Spleen (tissue), 11 donors: ENCODE results near the gene BAK1. TPM values are rescaled to one million over a fixed set of nuclear protein-coding genes. Genes with fewer than 3 reads are reported as not detected.
"Not testable (repeated sequence)": the region's sequence is repeated elsewhere in the genome, so short reads cannot be mapped to it uniquely, and the experiment has no call there.

Source experiments
- DNase-seq: peaks from one replicate; pipeline ENCODE4 v3.0.0-alpha.2; 2020
- H3K27ac ChIP-seq, 8 donors: fragments of 200-600 bp; sonication (generic) in 7 of 8; 1 replicate in 4 of 8; 2 replicates in 4 of 8; pipeline versions ENCODE4 v1.5.0 to v1.8.0; 2016 to 2021; ENCODE audit warnings: inconsistent platforms in 4 of 8, mild to moderate bottlenecking in 4 of 8, moderate library complexity in 1 of 8
- H3K27me3 ChIP-seq, 7 donors: fragments of 200-600 bp; sonication (generic) in 6 of 7; replicated peaks in 1 of 7; 1 replicate in 4 of 7; 2 replicates in 3 of 7; pipeline versions ENCODE4 v1.5.0 to v1.8.0; 2016 to 2021; ENCODE audit warnings: inconsistent platforms in 3 of 7, mild to moderate bottlenecking in 1 of 7
- H3K36me3 ChIP-seq, 6 donors: fragments of 200-600 bp; sonication (generic) in 5 of 6; 1 replicate in 4 of 6; 2 replicates in 2 of 6; pipeline versions ENCODE4 v1.5.0 to v1.8.0; 2016 to 2021; ENCODE audit warnings: inconsistent platforms in 2 of 6
- H3K4me1 ChIP-seq, 6 donors: fragments of 200-600 bp; sonication (generic) in 5 of 6; 1 replicate in 3 of 6; 2 replicates in 3 of 6; pipeline versions ENCODE4 v1.5.0 to v1.8.0; 2016 to 2021; ENCODE audit warnings: inconsistent platforms in 3 of 6
- H3K4me3 ChIP-seq, 8 donors: fragments of 200-600 bp; sonication (generic) in 7 of 8; 1 replicate in 4 of 8; 2 replicates in 4 of 8; pipeline versions ENCODE4 v1.5.0 to v1.8.0; 2016 to 2021; ENCODE audit warnings: inconsistent platforms in 4 of 8, mild to moderate bottlenecking in 4 of 8, moderate library complexity in 2 of 8
- H3K9me3 ChIP-seq, 8 donors: fragments of 200-600 bp; sonication (generic) in 7 of 8; 1 replicate in 4 of 8; 2 replicates in 4 of 8; pipeline versions ENCODE4 v1.5.0 to v1.8.0; 2016 to 2021; ENCODE audit warnings: inconsistent platforms in 4 of 8
- POLR2A ChIP-seq, 3 donors: fragments of 450-650 bp; IDR thresholded peaks; one replicate each; pipeline ENCODE4 v1.5.1; 2017; ENCODE audit warnings: antibody characterized with exemption in 3 of 3, mild to moderate bottlenecking in 1 of 3
- POLR2AphosphoS5 ChIP-seq, 3 donors: sonication (generic); formaldehyde crosslinking; IDR thresholded peaks; one replicate each; pipeline ENCODE4 v1.5.1; 2017; ENCODE audit warnings: antibody characterized with exemption in 3 of 3
- WGBS, 5 donors: extraction: QIAGEN DNeasy Blood & Tissue Kit in 3 of 5; methylation state at CpG; one replicate each; pipeline versions ENCODE4 v1.1.5 to v1.1.7; 2013 to 2018; 5-methylcytosine and 5-hydroxymethylcytosine counted together
- intact Hi-C: fragments of 100-400 bp; cut with DNase I; formaldehyde crosslinking; loops from one replicate; pipeline ENCODE4 v1.15.0; 2023; ENCODE audit warnings: low total_unique reads
- polyA plus RNA-seq, 3 donors: library from polyadenylated mRNA; stranded (reverse); fragments of 200-250 nt; gene quantifications; one replicate each; pipeline ENCODE4 v1.2.1, GENCODE V29; 2013
- total RNA-seq, 7 donors: library from RNA; depleted of rRNA in 3 of 7; stranded (reverse); fragments of >200 nt in 3 of 7; fragmentation: NEBNext Ultra II Directional in 4 of 7; extraction: Animal tissue kit (Norgen Biotek cat#: 25700) in 4 of 7; gene quantifications; one replicate each; pipeline versions ENCODE4 v1.1.0 to v1.2.1, GENCODE V29; 2016 to 2021
- TF ChIP-seq, protein P1 (sequence below), 11 experiments: fragments of 200-600 bp in 7 of 11; fragments of 450-650 bp in 4 of 11; sonication (generic) in 4 of 11; IDR thresholded peaks in 8 of 11; conservative IDR thresholded peaks in 3 of 11; 1 replicate in 7 of 11; 2 replicates in 4 of 11; pipeline versions ENCODE4 v1.4.0 to v1.8.0; 2016 to 2021; ENCODE audit warnings: antibody characterized with exemption in 11 of 11, inconsistent platforms in 4 of 11, mild to moderate bottlenecking in 1 of 11
- donor health status: healthy with polysubstance abuse.
- donor health status: DM: no; HTN: no; CAD: no; lungs with moderate emphysema.
- donor health status: DM: no; HTN: no; CAD: no.
- donor health status: Bipolar disorder and iron deficiency.
- donor health status: healthy.
- donor health status: DM: no; HTN: no; CAD: no.
- donor health status: DM: yes; HTN: yes; CAD: no.

BAK1 gene
- total and polyA plus RNA-seq, 10 donors = 14.9 to 34.4 (median 25.9) TPM

DNA sequence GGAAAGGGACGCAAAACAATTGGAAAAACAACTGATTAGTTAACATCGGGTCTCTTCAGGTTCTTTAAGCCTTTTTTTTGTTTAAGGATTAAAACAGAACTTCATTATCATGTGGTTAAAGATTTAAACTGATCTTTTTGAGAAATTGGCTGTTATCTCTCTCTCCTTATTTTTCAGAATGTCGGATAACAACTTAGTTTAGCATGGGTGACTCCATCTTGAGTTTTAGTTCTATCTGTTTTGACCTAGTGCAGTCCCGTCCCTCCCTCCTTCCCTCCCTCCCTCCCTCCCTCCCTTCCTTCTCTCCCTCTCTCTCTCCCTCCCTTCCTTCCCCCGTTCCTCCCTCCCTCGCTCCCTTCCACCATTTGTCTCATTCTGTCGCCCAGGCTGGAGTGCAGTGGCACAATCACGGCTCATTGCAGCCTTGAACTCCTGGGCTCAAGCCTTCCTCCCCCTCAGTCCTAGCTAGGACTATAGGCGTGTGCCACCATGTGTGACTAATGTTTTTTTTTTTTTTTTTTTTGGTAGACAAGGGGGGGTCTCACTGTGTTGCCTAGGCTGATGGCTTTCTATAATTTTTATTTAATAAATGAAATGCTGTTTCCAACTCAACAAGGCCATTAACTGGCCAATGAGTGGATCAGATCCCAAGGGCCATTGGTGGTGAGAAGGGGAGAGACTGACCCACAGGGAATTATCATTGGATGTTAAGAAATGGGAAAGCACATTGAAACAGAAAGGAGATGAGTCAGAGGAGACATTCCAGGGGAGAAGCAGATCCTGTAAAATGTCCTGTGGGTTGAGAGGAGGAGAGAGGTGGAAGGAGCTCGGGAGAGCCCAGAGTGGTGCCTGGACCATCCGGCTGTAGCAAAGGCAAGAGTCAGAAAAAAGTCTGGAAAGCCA is 13.6 kb downstream of the BAK1 start:
- WGBS, 5 donors = 70 to 85% (median 74%) methylated on average over 11 of the region's 11 CpGs
- no peaks in the 10 kb centered on the region for H3K9me3 ChIP-seq
- no peak for DNase-seq
- H3K4me1 ChIP-seq = peaks cover 0 to 14% (median 11%) of the 10 kb centered on the region in 6 donors
- no peaks in the 10 kb centered on the region for H3K27me3 ChIP-seq
- no peak for TF ChIP-seq POLR2A (IDR thresholded peaks at IDR 0.05)
- TF ChIP-seq POLR2AphosphoS5 (IDR thresholded peaks at IDR 0.05) = no peak
- TF ChIP-seq, protein P1, sequence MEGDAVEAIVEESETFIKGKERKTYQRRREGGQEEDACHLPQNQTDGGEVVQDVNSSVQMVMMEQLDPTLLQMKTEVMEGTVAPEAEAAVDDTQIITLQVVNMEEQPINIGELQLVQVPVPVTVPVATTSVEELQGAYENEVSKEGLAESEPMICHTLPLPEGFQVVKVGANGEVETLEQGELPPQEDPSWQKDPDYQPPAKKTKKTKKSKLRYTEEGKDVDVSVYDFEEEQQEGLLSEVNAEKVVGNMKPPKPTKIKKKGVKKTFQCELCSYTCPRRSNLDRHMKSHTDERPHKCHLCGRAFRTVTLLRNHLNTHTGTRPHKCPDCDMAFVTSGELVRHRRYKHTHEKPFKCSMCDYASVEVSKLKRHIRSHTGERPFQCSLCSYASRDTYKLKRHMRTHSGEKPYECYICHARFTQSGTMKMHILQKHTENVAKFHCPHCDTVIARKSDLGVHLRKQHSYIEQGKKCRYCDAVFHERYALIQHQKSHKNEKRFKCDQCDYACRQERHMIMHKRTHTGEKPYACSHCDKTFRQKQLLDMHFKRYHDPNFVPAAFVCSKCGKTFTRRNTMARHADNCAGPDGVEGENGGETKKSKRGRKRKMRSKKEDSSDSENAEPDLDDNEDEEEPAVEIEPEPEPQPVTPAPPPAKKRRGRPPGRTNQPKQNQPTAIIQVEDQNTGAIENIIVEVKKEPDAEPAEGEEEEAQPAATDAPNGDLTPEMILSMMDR (IDR thresholded peaks at IDR 0.05 in 8 of 11, conservative IDR thresholded peaks at IDR 0.05 in 3 of 11) = no peak
- intact Hi-C loops = no loop called here
- H3K4me3 ChIP-seq = no peak overlapping the region
- no peaks in the 10 kb centered on the region for H3K36me3 ChIP-seq
- no peak overlapping the region for H3K27ac ChIP-seq

DNA sequence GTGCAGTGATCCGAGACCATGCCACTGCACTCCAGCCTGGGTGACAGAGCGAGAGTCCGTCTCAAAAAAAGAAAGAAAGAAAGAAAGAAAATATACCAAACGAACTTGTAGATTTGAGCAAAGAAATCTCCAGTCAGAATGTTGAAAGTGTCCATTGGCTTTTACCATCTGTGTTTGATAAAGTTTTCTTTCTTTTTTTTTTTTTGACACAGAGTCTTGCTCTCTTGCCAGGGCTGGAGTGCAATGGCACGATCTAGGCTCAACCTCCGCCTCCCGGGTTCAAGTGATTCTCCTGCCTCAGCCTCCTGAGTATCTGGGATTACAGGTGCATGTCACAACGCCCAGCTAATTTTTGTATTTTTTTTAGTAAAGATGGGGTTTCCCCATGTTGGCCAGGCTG is 21.3 kb downstream of the BAK1 start:
- Histone ChIP-seq H3K27me3 (no peaks in the 10 kb centered on the region), H3K9me3 (no peaks in the 10 kb centered on the region), H3K27ac (no peak overlapping the region), H3K4me1 (no peaks in the 10 kb centered on the region), H3K36me3 (no peaks in the 10 kb centered on the region), H3K4me3 (no peak overlapping the region)
- intact Hi-C loops = no loop called here
- TF ChIP-seq POLR2AphosphoS5 (IDR thresholded peaks at IDR 0.05) (no peak), POLR2A (IDR thresholded peaks at IDR 0.05) (no peak)
- TF ChIP-seq, protein P1 (IDR thresholded peaks at IDR 0.05 in 8 of 11, conservative IDR thresholded peaks at IDR 0.05 in 3 of 11) = no peak
- 84 to 93% (median 90%) methylated on average over 8 of the region's 8 CpGs for WGBS, 5 donors
- no peak for DNase-seq

DNA sequence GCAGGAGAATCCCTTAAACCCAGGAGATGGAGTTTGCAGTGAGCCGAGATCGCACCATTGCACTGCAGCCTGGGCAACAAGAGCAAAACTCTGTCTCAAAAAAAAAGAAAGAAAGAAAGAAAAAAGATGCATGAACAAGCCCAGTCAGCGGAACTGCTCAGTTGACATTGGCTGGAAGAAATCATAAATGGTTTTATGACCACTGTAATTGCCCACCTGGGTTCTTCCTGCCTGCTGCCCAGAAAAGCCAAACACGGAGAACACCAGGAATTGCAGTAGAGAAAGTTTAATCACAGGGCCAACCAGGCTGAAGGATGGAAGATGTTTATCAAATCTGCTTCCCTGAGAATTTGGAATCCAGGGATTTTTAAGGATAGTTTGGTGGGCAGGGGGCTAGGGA is 22.7 kb downstream of the BAK1 start:
- no peaks in the 10 kb centered on the region for H3K4me1 ChIP-seq
- no peak overlapping the region for H3K27ac ChIP-seq
- H3K27me3 ChIP-seq = no peaks in the 10 kb centered on the region
- H3K9me3 ChIP-seq = no peaks in the 10 kb centered on the region
- intact Hi-C loops = no loop called here
- H3K36me3 ChIP-seq = no peaks in the 10 kb centered on the region
- 96 to 99% (median 96%) methylated on average over 4 of the region's 4 CpGs for WGBS, 5 donors
- no peak for TF ChIP-seq POLR2AphosphoS5 (IDR thresholded peaks at IDR 0.05)
- TF ChIP-seq, protein P1 (IDR thresholded peaks at IDR 0.05 in 8 of 11, conservative IDR thresholded peaks at IDR 0.05 in 3 of 11) = no peak
- no peak for TF ChIP-seq POLR2A (IDR thresholded peaks at IDR 0.05)
- no peak overlapping the region for H3K4me3 ChIP-seq
- no peak for DNase-seq

DNA sequence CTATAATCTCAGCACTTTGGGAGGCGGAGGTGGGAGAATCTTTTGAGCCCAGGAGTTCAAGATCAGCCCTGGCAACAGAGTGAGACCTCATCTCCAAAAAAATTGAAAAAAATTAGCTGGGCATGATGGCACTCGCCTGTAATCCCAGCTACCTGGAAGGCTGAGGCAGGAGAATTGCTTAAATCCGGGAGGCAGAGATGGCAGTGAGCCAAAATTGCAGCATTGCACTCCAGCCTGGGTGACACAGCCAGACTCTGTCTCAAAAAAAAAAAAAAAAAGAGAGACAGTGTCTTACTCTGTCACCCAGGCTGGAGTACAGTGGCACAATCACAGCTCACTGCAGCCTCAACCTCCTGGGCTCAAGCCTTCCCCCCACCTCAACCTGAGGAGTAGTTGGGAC is 27.2 kb downstream of the BAK1 start:
- H3K4me1 ChIP-seq, H3K27ac ChIP-seq, H3K9me3 ChIP-seq, intact Hi-C loops, DNase-seq, H3K27me3 ChIP-seq, H3K36me3 ChIP-seq, H3K4me3 ChIP-seq: not testable (repeated sequence)
- WGBS, 5 donors = 67 to 85% (median 72%) methylated on average over 3 of the region's 3 CpGs
